Left ventricle myocardium inferior (tissue), 1 donor: ENCODE results near the gene GNAS. TPM values are rescaled to one million over a fixed set of nuclear protein-coding genes. Genes with fewer than 3 reads are reported as not detected.

Source experiments
- DNase-seq: peaks from one replicate; pipeline ENCODE4 v3.0.0-alpha.2; 2020
- H3K27ac ChIP-seq: fragments of 200-600 bp; replicated peaks from 2 replicates; pipeline ENCODE4 v1.8.0; 2021
- H3K27me3 ChIP-seq: fragments of 200-600 bp; 2 replicates; pipeline ENCODE4 v1.8.0; 2021; ENCODE audit warnings: low read depth
- H3K36me3 ChIP-seq: fragments of 200-600 bp; 2 replicates; pipeline ENCODE4 v1.8.0; 2021
- H3K4me1 ChIP-seq: fragments of 200-600 bp; 2 replicates; pipeline ENCODE4 v1.8.0; 2021
- H3K4me3 ChIP-seq: fragments of 200-600 bp; 2 replicates; pipeline ENCODE4 v1.8.0; 2021; ENCODE audit warnings: mild to moderate bottlenecking, moderate library complexity
- H3K9me3 ChIP-seq: fragments of 200-600 bp; replicated peaks from 2 replicates; pipeline ENCODE4 v1.8.0; 2021
- intact Hi-C: fragments of 100-400 bp; cut with micrococcal nuclease; formaldehyde crosslinking; loops from one replicate; pipeline ENCODE4 v1.11.0; 2022
- total RNA-seq: library from RNA; stranded (reverse); fragmentation: NEBNext Ultra II Directional; extraction: Animal tissue kit (Norgen Biotek cat#: 25700); gene quantifications from one replicate; pipeline ENCODE4 v1.2.1, GENCODE V29; 2021
- TF ChIP-seq, protein P1 (sequence below): fragments of 200-600 bp; IDR thresholded peaks from 2 replicates; pipeline ENCODE4 v1.8.0; 2021; ENCODE audit warnings: antibody characterized with exemption, mild to moderate bottlenecking, borderline replicate concordance
- donor health status: DM: no; HTN: yes; CAD: no; lungs with severe emphysema.

The GNAS gene
- total RNA-seq, 1 donor from 2014 or later: 1,444 TPM

DNA sequence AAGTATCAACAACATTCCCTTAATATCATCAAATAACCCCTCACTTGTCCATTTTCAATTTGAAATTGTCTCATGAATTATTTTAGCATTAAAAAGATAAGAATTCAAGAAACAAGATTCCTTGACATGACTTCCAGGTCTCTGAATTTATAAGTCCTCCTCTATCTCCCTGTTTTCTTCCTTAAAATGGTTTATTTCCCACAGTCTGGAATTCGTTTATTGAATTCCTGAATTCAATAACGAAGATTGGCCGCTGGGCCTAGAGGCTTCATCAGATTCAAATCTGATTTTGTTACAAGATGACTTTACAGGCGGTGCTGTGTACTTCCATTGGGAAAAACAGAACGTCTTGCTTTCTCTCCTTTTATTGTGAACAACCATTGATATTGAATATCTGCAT lies 79.7 kb downstream of the GNAS start:
- TF ChIP-seq, protein P1, sequence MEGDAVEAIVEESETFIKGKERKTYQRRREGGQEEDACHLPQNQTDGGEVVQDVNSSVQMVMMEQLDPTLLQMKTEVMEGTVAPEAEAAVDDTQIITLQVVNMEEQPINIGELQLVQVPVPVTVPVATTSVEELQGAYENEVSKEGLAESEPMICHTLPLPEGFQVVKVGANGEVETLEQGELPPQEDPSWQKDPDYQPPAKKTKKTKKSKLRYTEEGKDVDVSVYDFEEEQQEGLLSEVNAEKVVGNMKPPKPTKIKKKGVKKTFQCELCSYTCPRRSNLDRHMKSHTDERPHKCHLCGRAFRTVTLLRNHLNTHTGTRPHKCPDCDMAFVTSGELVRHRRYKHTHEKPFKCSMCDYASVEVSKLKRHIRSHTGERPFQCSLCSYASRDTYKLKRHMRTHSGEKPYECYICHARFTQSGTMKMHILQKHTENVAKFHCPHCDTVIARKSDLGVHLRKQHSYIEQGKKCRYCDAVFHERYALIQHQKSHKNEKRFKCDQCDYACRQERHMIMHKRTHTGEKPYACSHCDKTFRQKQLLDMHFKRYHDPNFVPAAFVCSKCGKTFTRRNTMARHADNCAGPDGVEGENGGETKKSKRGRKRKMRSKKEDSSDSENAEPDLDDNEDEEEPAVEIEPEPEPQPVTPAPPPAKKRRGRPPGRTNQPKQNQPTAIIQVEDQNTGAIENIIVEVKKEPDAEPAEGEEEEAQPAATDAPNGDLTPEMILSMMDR: no peak
- intact Hi-C loops: no loop called here
- Histone ChIP-seq H3K4me3 (no peak overlapping the region), H3K4me1 (no peaks in the 10 kb centered on the region), H3K36me3 (no peaks in the 10 kb centered on the region), H3K27ac (no peak overlapping the region), H3K9me3 (peaks cover 8% of the 10 kb centered on the region), H3K27me3 (no peaks in the 10 kb centered on the region)
- DNase-seq: no peak

DNA sequence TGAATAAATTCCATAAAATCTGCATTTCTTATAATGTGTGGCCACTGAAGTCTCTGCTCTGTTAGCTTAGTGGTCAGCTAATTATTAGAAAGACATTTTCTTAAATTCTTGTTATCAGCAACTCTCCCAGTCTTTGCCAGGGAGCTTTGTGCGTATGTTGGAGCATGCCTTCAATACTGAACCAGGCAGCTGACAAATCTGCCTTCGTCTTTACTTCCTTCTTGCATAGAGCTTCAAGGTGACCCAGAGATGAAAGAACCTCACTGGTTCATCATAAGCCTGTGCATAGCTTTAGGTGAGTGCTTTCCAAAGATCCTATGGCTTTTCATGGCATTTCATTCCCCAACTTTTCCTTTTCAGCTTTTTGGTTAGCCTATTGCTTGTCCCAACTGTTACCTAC lies 85.6 kb downstream of the GNAS start:
- H3K9me3 ChIP-seq: peaks cover 8% of the 10 kb centered on the region
- no peak for DNase-seq
- H3K36me3 ChIP-seq: no peaks in the 10 kb centered on the region
- no peak overlapping the region for H3K4me3 ChIP-seq
- no peaks in the 10 kb centered on the region for H3K27me3 ChIP-seq
- intact Hi-C loops: no loop called here
- TF ChIP-seq, protein P1: no peak
- peaks cover 4% of the 10 kb centered on the region for H3K4me1 ChIP-seq
- H3K27ac ChIP-seq: no peak overlapping the region

DNA sequence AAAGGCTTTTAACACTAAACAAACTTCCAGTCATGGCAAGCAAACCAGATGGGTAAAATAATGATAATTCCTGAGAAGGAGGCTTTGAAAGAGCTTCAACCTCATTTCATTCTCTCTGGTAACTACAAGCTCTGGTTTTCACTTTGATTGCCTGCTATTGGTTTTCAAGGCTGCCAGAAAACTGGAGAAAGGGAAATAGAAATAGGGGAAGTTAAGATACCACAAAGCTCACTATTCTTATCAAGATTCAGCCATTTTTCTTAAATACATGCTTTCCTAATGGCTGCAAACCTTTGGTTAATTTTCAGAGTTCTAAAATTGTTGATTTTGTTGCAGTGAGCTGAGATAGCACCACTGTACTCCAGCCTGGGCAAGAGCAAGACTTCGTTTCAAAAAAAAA lies 86.0 kb downstream of the GNAS start:
- peaks cover 8% of the 10 kb centered on the region for H3K9me3 ChIP-seq
- H3K4me1 ChIP-seq: peaks cover 4% of the 10 kb centered on the region
- H3K27ac ChIP-seq: no peak overlapping the region
- DNase-seq: no peak
- TF ChIP-seq, protein P1: no peak
- H3K4me3 ChIP-seq: no peak overlapping the region
- no peaks in the 10 kb centered on the region for H3K27me3 ChIP-seq
- intact Hi-C loops: no loop called here
- H3K36me3 ChIP-seq: no peaks in the 10 kb centered on the region

DNA sequence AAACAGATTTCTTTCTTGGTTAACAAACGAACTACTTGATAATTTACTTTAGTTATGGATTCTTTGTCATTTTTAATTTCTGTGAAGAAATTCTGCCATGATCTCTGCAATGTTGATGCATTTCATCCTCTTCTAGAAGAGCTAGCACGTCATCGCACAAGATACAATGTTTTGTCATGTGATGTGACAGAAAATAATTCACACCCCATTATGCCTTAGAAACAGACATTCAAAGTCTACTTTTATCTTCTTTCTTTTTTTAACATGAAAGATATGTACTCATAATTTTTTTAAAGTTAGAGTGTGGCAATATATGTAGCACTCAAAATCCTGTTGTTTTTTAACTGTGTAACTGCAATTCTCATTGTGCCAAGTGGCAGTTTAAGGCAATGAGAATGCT lies 89.0 kb downstream of the GNAS start:
- H3K4me1 ChIP-seq: peaks cover 4% of the 10 kb centered on the region
- intact Hi-C loops: no loop called here

DNA sequence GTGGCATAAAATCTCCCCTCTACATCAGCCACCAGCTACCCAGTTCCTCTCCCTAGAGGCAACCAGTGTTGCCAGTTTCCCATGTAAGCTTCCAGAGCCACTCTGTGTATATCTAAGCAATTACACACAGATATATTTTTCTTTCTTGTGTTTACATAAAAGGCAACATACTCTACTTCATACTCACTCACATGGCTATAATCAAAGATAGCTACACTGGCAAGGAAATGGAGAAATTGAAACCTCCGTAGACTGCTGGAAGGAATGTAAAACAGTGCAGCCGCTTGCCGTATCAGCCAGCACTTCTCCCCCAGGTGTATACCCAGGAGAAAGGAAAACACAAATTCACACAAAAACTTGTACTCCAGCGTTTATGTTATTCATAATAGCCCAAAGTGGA lies 90.0 kb downstream of the GNAS start:
- Histone ChIP-seq H3K4me3 (no peak overlapping the region), H3K36me3 (no peaks in the 10 kb centered on the region), H3K4me1 (peaks cover 4% of the 10 kb centered on the region), H3K27me3 (no peaks in the 10 kb centered on the region), H3K27ac (no peak overlapping the region), H3K9me3 (no peaks in the 10 kb centered on the region)
- no peak for DNase-seq
- intact Hi-C loops: no loop called here
- TF ChIP-seq, protein P1: no peak

More for the DNA sequence above, 89.0 kb downstream of the GNAS start:
- Histone ChIP-seq H3K9me3 (peaks cover 4% of the 10 kb centered on the region), H3K36me3 (no peaks in the 10 kb centered on the region), H3K4me3 (no peak overlapping the region), H3K27ac (no peak overlapping the region), H3K27me3 (no peaks in the 10 kb centered on the region)
- TF ChIP-seq, protein P1: no peak
- DNase-seq: no peak

DNA sequence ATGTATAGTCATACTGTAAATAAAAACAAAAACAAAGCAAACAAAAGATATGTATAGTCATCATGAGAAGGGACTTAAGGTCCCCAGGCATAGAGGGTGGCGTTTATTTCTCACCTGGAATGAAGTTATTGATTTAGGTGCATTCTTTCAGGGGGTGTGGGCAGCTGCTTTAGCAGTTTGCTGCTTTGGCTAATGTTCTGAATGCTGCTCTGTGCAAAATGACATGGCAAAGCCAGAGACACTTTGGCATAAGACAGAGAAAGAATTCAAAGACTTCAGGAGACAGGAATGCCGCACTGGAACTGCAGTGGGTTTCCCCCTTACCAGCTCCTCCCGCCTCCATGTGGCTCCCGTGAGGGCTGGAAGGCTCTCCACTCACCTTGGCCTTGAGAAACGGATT lies 92.1 kb downstream of the GNAS start:
- Histone ChIP-seq H3K36me3 (no peaks in the 10 kb centered on the region), H3K4me3 (no peak overlapping the region), H3K9me3 (no peaks in the 10 kb centered on the region), H3K27me3 (no peaks in the 10 kb centered on the region), H3K4me1 (peaks cover 4% of the 10 kb centered on the region), H3K27ac (no peak overlapping the region)
- DNase-seq: no peak
- intact Hi-C loops: no loop called here
- TF ChIP-seq, protein P1: no peak
